K562 (cell line): ENCODE results near the gene ARID4B. TPM values are rescaled to one million over a fixed set of nuclear protein-coding genes. Genes with fewer than 3 reads are reported as not detected.

Experiments used
- ATAC-seq: fragments of 200-7000 bp; cut with Tn5 transposase; 3 replicates; pipeline ENCODE4 v1.9.1; 2020; ENCODE audit warnings: moderate library complexity
- BruUV-seq: library from RNA; stranded (reverse); fragments of 400-500 nt; replicated peaks from 2 replicates; lab custom pipeline; 2021; lab: Mats Ljungman, UMichigan
- CTCF ChIA-PET: fragments of 300-600 bp; formaldehyde crosslinking; extraction: SDS; loops from one replicate; lab custom pipeline; 2021; ENCODE audit warnings: low intra/inter-chr PET ratio; lab: Yijun Ruan, JAX
- POLR2A ChIA-PET: fragments of 300-600, 350-650 bp; sonication (Branson Sonifier 250); formaldehyde crosslinking; extraction: SDS; loops from one replicate; lab custom pipeline; 2021; ENCODE audit warnings: antibody characterized with exemption, inconsistent platforms; lab: Yijun Ruan, JAX
- DNase-seq, 4 experiments: peaks; one replicate each; pipeline versions ENCODE4 v3.0.0 to v3.0.0-alpha.2; 2011 to 2018; ENCODE audit warnings: low spot score in 3 of 4, mixed read lengths in 3 of 4; ENCODE audit errors: extremely low read depth in 1 of 4
- FAIRE-seq: peaks from 2 replicates; lab custom pipeline; 2011; peaks lifted over from hg19 to GRCh38; lab: Jason Lieb, UNC
- H2AFZ ChIP-seq: 2 replicates; pipeline ENCODE4 v1.6.0; 2011; ENCODE audit warnings: low read depth, low read length, control low read depth, inconsistent platforms
- H3K27ac ChIP-seq: fragments of 200-600 bp; 3 replicates; pipeline ENCODE4 v1.8.0; 2011; ENCODE audit warnings: low read depth, mild to moderate bottlenecking, control low read depth, inconsistent platforms, low read length, moderate library complexity, mixed read lengths; ENCODE audit errors: extremely low read depth
- H3K27me3 ChIP-seq, 2 experiments: fragments of 300-600 bp in 1 of 2; 2 replicates in 1 of 2; 3 replicates in 1 of 2; pipeline versions ENCODE4 v1.6.0 to v1.8.0; 2011; ENCODE audit warnings: inconsistent platforms in 2 of 2, low read length in 2 of 2, mild to moderate bottlenecking in 1 of 2, mixed read lengths in 1 of 2, moderate library complexity in 1 of 2; ENCODE audit not compliant: control insufficient read depth in 2 of 2, insufficient read depth in 2 of 2
- H3K36me3 ChIP-seq: fragments of 300-600 bp; 3 replicates; pipeline ENCODE4 v1.8.0; 2011; ENCODE audit warnings: mild to moderate bottlenecking, low read length, inconsistent platforms; ENCODE audit not compliant: control insufficient read depth, insufficient read depth
- H3K4me1 ChIP-seq, 2 experiments: fragments of 200-600 bp in 1 of 2; replicated peaks in 1 of 2; 2 replicates in 1 of 2; 3 replicates in 1 of 2; pipeline versions ENCODE4 v1.5.1 to v1.8.0; 2011; ENCODE audit warnings: inconsistent platforms in 2 of 2, low read length in 2 of 2, mild to moderate bottlenecking in 1 of 2, mixed read lengths in 1 of 2, moderate library complexity in 1 of 2; ENCODE audit not compliant: control insufficient read depth in 2 of 2, insufficient read depth in 2 of 2
- H3K4me2 ChIP-seq: 2 replicates; pipeline ENCODE4 v1.6.1; 2011; ENCODE audit warnings: low read length, control low read depth, inconsistent platforms, mixed read lengths; ENCODE audit not compliant: insufficient read depth
- H3K4me3 ChIP-seq: fragments of 200-600 bp; sonication (generic), shearing (Covaris generic); 2 replicates; pipeline ENCODE4 v1.5.1; 2016; ENCODE audit warnings: control low read depth, inconsistent platforms
- H3K79me2 ChIP-seq: fragments of 200-600 bp; 3 replicates; pipeline ENCODE4 v1.8.0; 2011; ENCODE audit warnings: low read length, inconsistent platforms; ENCODE audit not compliant: control insufficient read depth, insufficient read depth
- H3K9ac ChIP-seq, 2 experiments: 2 replicates each; pipeline versions ENCODE4 v1.6.0 to v1.6.1; 2011; ENCODE audit warnings: low read depth in 2 of 2, low read length in 2 of 2, control low read depth in 1 of 2, inconsistent platforms in 1 of 2, mild to moderate bottlenecking in 1 of 2, mixed read lengths in 1 of 2; ENCODE audit not compliant: insufficient read depth in 1 of 2
- H3K9me1 ChIP-seq: one replicate; pipeline ENCODE4 v1.6.0; 2011; ENCODE audit warnings: inconsistent platforms, mild to moderate bottlenecking, low read length, moderate library complexity; ENCODE audit not compliant: control insufficient read depth, insufficient read depth
- H3K9me3 ChIP-seq: replicated peaks from 2 replicates; pipeline ENCODE4 v1.5.1; 2011; ENCODE audit warnings: low read depth, low read length, inconsistent platforms; ENCODE audit not compliant: control insufficient read depth, insufficient read depth
- H4K20me1 ChIP-seq: replicated peaks from 2 replicates; pipeline ENCODE4 v1.6.1; 2011; ENCODE audit warnings: low read length, inconsistent platforms, mixed read lengths; ENCODE audit not compliant: control insufficient read depth, insufficient read depth
- ASH1L ChIP-seq: fragments of 450-650 bp; IDR thresholded peaks from 2 replicates; pipeline ENCODE4 v1.6.1; 2018; ENCODE audit warnings: borderline replicate concordance, mild to moderate bottlenecking, low read depth; ENCODE audit not compliant: partially characterized antibody
- BCLAF1 ChIP-seq, 2 experiments: fragments of 450-650 bp in 1 of 2; IDR thresholded peaks; 2 replicates each; pipeline ENCODE4 v1.6.1; 2011 to 2017; ENCODE audit warnings: low read depth in 2 of 2, antibody characterized with exemption in 1 of 2, borderline replicate concordance in 1 of 2, low read length in 1 of 2, mild to moderate bottlenecking in 1 of 2, mixed read lengths in 1 of 2; ENCODE audit not compliant: control insufficient read depth in 1 of 2
- CBFA2T2 ChIP-seq: fragments of 450-650 bp; conservative IDR thresholded peaks from 2 replicates; pipeline ENCODE4 v1.6.1; 2017; ENCODE audit warnings: mild to moderate bottlenecking
- HDAC2 ChIP-seq: fragments of 450-650 bp; IDR thresholded peaks from 2 replicates; pipeline ENCODE4 v1.6.1; 2016; ENCODE audit warnings: mild to moderate bottlenecking
- MCM2 ChIP-seq: fragments of 450-650 bp; IDR thresholded peaks from 2 replicates; pipeline ENCODE4 v1.6.1; 2017; ENCODE audit warnings: low read depth, mild to moderate bottlenecking
- NFE2L1 ChIP-seq: fragments of 450-650 bp; IDR thresholded peaks from 2 replicates; pipeline ENCODE4 v1.6.1; 2016; ENCODE audit warnings: missing genetic modification characterization, low read depth, mild to moderate bottlenecking, missing compliant biosample characterization, moderate library complexity, borderline replicate concordance
- NR2C1 ChIP-seq, 2 experiments: fragments of 450-650 bp; IDR thresholded peaks; 2 replicates each; pipeline ENCODE4 v1.6.1; 2017; ENCODE audit warnings: mild to moderate bottlenecking in 2 of 2, antibody characterized with exemption in 1 of 2, inconsistent platforms in 1 of 2, missing compliant biosample characterization in 1 of 2, missing genetic modification characterization in 1 of 2
- PKNOX1 ChIP-seq: fragments of 450-650 bp; IDR thresholded peaks from 2 replicates; pipeline ENCODE4 v1.6.1; 2016
- SLC30A9 ChIP-seq: fragments of 250-450 bp; sonication (Bioruptor Pico); IDR thresholded peaks from 2 replicates; pipeline ENCODE4 v1.8.0; 2022; ENCODE audit warnings: mild to moderate bottlenecking, moderate library complexity
- SRSF7 ChIP-seq: fragments of 200-400 bp; formaldehyde crosslinking; optimal IDR thresholded peaks from 2 replicates; pipeline ENCODE3; 2017; ENCODE audit warnings: mild to moderate bottlenecking, low read depth, low read length
- TSC22D4 ChIP-seq: fragments of 450-650 bp; IDR thresholded peaks from 2 replicates; pipeline ENCODE4 v1.6.1; 2016; ENCODE audit warnings: missing genetic modification characterization, missing biosample characterization, control low read depth
- ZBTB1 ChIP-seq: sonication (generic); formaldehyde crosslinking; IDR thresholded peaks from 2 replicates; pipeline ENCODE4 v1.8.1; 2023; ENCODE audit warnings: missing genetic modification reagents, low read depth, mild to moderate bottlenecking, borderline replicate concordance
- ZBTB17 ChIP-seq: fragments of 450-650 bp; formaldehyde crosslinking; IDR thresholded peaks from 2 replicates; pipeline ENCODE4 v1.4.0; 2020; ENCODE audit warnings: mild to moderate bottlenecking
- ZNF165 ChIP-seq: fragments of 250-450 bp; sonication (Bioruptor Pico); IDR thresholded peaks from 2 replicates; pipeline ENCODE4 v1.4.0; 2020; ENCODE audit warnings: borderline replicate concordance
- ZNF445 ChIP-seq: fragments of 250-450 bp; sonication (Bioruptor Pico); IDR thresholded peaks from 2 replicates; pipeline ENCODE4 v1.4.0; 2020; ENCODE audit warnings: low read depth, mild to moderate bottlenecking, moderate library complexity
- WGBS: fragments of 100-300 bp; shearing (Covaris generic); methylation state at CpG from one replicate; pipeline ENCODE4 v1.1.6; 2016; ENCODE audit warnings: low coverage, mixed read lengths; ENCODE audit not compliant: insufficient coverage; ENCODE audit errors: missing lambda C conversion rate; 5-methylcytosine and 5-hydroxymethylcytosine counted together
- in situ Hi-C: fragments of 300-500 bp; cut with MboI; formaldehyde crosslinking; loops from 4 replicates; pipeline ENCODE4 v1.15.0; 2018; ENCODE audit warnings: inconsistent platforms, mixed read lengths
- intact Hi-C: fragments of 100-400 bp; cut with micrococcal nuclease; formaldehyde crosslinking; loops from 2 replicates; pipeline ENCODE4 v1.14.2; 2022
- polyA plus RNA-seq, 8 experiments: library from polyadenylated mRNA; depleted of rRNA in 4 of 8; stranded (reverse) in 5 of 8; unstranded in 3 of 8; fragments of >200 nt; fragmentation: Nextera tagmentation in 2 of 8; fragmentation: Illumina TruSeq in 1 of 8; extraction: Ambion mirVana in 2 of 8; extraction: Trizol in 1 of 8; gene quantifications; 2 replicates each; pipeline versions ENCODE4 v1.2.1 to v1.2.3, GENCODE V29; 2011 to 2014; ENCODE audit warnings: inconsistent platforms in 1 of 8, missing spikeins in 1 of 8
- total RNA-seq, 7 experiments: library from RNA; depleted of rRNA in 6 of 7; stranded (reverse); fragments of >200 nt in 6 of 7; fragmentation: Illumina TruSeq in 2 of 7; extraction: Trizol in 2 of 7; gene quantifications; 2 replicates each; pipeline versions ENCODE4 v1.2.1 to v1.2.3, GENCODE V29; 2011 to 2021; ENCODE audit warnings: low replicate concordance in 1 of 7
- TF ChIP-seq, protein P1 (sequence below), 2 experiments: fragments of 450-650 bp; IDR thresholded peaks; 2 replicates each; pipeline ENCODE4 v1.6.1; 2016

The ARID4B gene
- total and polyA plus RNA-seq, 9 of the 15 experiments (the other 6 are each of a cell fraction or from before 2014, with no cell fraction given), result 8.4 to 38.9 (median 18.5) TPM

DNA sequence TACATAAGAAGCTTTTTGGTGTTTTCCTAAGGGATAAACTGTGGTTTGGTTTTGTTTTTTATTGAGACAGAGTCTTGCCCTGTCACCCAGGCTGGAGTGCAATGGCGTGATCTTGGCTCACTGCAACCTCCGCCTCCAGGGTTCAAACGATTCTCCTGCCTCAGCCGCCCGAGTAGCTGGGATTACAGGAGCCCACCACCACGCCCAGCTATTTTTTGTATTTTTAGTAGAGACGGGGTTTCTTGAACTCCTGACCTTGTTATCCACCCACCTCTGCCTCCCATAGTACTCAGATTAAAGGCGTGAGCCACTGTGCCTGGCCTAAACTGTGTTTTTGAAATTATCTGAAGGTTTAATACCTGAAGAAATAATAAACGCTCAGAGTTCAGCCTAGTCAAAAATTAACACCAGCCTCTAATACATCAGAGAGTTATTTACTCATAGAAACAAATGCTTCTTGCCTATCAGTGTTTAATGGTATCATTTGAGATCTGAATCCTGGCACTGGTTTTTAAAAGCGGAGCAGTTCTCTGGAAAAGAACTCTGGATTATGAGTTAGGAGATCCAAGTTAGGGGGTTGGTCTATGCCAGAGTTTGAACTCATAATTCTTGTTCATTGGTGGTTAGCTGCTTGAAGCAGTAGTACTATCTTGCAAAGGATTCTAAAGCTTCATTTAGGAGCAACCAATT lies 28.7 kb downstream of the ARID4B start:
- Histone ChIP-seq H3K4me3 (no peak overlapping the region), H3K4me1 (peaks cover 14 to 30% of the 10 kb centered on the region in 2 experiments), H3K9ac (peak overlapping the region in 1 of 2 experiments; percentile 7; a peak in 1 of 4 replicates), H3K9me3 (no peaks in the 10 kb centered on the region), H2AFZ (no peak overlapping the region), H3K4me2 (peak overlapping the region; percentile 17), H3K36me3 (peaks cover 4% of the 10 kb centered on the region; the same call in 1 of the 3 replicates), H3K27me3 (no peaks in the 10 kb centered on the region), H3K79me2 (peaks cover 96% of the 10 kb centered on the region), H3K9me1 (no peaks in the 10 kb centered on the region), H4K20me1 (peaks cover 24% of the 10 kb centered on the region; the same call in 1 of the 2 replicates), H3K27ac (peak overlapping the region; percentile 71; the same call in 2 of the 3 replicates)
- 16% methylated on average over 10 of the region's 10 CpGs for WGBS
- TSS peak; percentile 25 for BruUV-seq
- POLR2A ChIA-PET, result interaction anchor here (1.1 to 2.2 kb wide), 7 partner anchors 8 to 27 kb away, joined by 3 to 9 read pairs (median 5); no protein-coding TSS in a partner anchor
- no peak for FAIRE-seq
- intact Hi-C loops (no loop called here), in situ Hi-C loops (no loop called here)
- CTCF ChIA-PET, result no interaction called here
- DNase-seq, result no peak
- peak; percentile 23 for ATAC-seq
- TF ChIP-seq PKNOX1, result 0 out of 2 replicates have a peak, but pooled peaks have one; percentile 5
- TF ChIP-seq ZBTB17 (CRISPR knock-in tag), result no peak
- TF ChIP-seq SRSF7, result no peak
- TF ChIP-seq CBFA2T2, result no peak
- no peak for TF ChIP-seq TSC22D4 (tag)
- TF ChIP-seq NFE2L1 (tag), result no peak
- no peak for TF ChIP-seq NR2C1 (IDR thresholded peaks at IDR 0.05)
- no peak for TF ChIP-seq NR2C1 (tag; IDR thresholded peaks at IDR 0.05)
- TF ChIP-seq ZBTB1, result no peak
- TF ChIP-seq MCM2, result no peak
- TF ChIP-seq ASH1L, result no peak
- TF ChIP-seq ZNF445, result no peak
- no peak for TF ChIP-seq HDAC2
- no peak for TF ChIP-seq ZNF165 (CRISPR knock-in tag)
- TF ChIP-seq, protein P1, sequence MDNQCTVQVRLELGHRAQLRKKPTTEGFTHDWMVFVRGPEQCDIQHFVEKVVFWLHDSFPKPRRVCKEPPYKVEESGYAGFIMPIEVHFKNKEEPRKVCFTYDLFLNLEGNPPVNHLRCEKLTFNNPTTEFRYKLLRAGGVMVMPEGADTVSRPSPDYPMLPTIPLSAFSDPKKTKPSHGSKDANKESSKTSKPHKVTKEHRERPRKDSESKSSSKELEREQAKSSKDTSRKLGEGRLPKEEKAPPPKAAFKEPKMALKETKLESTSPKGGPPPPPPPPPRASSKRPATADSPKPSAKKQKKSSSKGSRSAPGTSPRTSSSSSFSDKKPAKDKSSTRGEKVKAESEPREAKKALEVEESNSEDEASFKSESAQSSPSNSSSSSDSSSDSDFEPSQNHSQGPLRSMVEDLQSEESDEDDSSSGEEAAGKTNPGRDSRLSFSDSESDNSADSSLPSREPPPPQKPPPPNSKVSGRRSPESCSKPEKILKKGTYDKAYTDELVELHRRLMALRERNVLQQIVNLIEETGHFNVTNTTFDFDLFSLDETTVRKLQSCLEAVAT (IDR thresholded peaks at IDR 0.05), result peak in 1 of 2 experiments; percentile 20; a peak in 1 of 4 replicates
- TF ChIP-seq BCLAF1 (IDR thresholded peaks at IDR 0.05; ENCODE audit: borderline replicate concordance in 1 of 2, control insufficient read depth in 1 of 2, low read depth in 2 of 2, low read length in 1 of 2), result no peak
- no peak for TF ChIP-seq SLC30A9
